GM23248 (cell line): ENCODE measurements around the gene PTCD2.

ENCODE experiments used
- EZH2 ChIP-seq: fragments of 200-600 bp; sonication (generic); IDR thresholded peaks from 2 replicates; pipeline ENCODE4 v1.6.1; 2018; ENCODE audit warnings: antibody characterized with exemption, mild to moderate bottlenecking; ENCODE audit not compliant: insufficient read depth, poor library complexity, severe bottlenecking
- EZH2phosphoT487 ChIP-seq: fragments of 200-600 bp; sonication (generic); IDR thresholded peaks from 2 replicates; pipeline ENCODE4 v1.6.1; 2018; ENCODE audit warnings: antibody characterized with exemption, moderate library complexity, mild to moderate bottlenecking, low read depth; ENCODE audit not compliant: insufficient read depth

- no peak for TF ChIP-seq EZH2phosphoT487
- TF ChIP-seq EZH2, result no peak
Observed at GRCh38 chr5:72364951-72365350, 44.8 kb downstream of the PTCD2 start.
